NCI-H69 (cell line): ENCODE measurements around the gene MLX.
A peak's percentile ranks its signal among the peaks of the same experiment; 100 is the strongest.
"Not testable (repeated sequence)": the region's sequence is repeated elsewhere in the genome, so short reads cannot be mapped to it uniquely, and the experiment has no call there.

ENCODE experiments used
- DNase-seq: peaks from one replicate; lab custom pipeline; 2025; lab: John Stamatoyannopoulos, UW

MLX gene

GRCh38 chr17:42579794-42580551 lies 13.1 kb downstream of the MLX start:
- no peak for DNase-seq

GRCh38 chr17:42581744-42582270 lies 14.9 kb downstream of the MLX start:
- DNase-seq, result no peak

- no peak for DNase-seq
These were observed 18.0 kb downstream of the MLX start for GRCh38 chr17:42584880-42585279.

GRCh38 chr17:42585353-42585752 lies 18.5 kb downstream of the MLX start:
- DNase-seq, result no peak

- no peak for DNase-seq
These were observed 19.8 kb downstream of the MLX start for GRCh38 chr17:42586514-42587230.

- DNase-seq, result no peak
These were observed 24.0 kb downstream of the MLX start for GRCh38 chr17:42590886-42591285.

- no peak for DNase-seq
These were observed 24.5 kb downstream of the MLX start for GRCh38 chr17:42591411-42591810.

GRCh38 chr17:42596386-42596785 lies 29.5 kb downstream of the MLX start:
- no peak for DNase-seq

- DNase-seq, result peak; percentile 36
These were observed 32.0 kb downstream of the MLX start for GRCh38 chr17:42598905-42599304.

- DNase-seq, result no peak
These were observed 36.4 kb downstream of the MLX start for GRCh38 chr17:42603318-42603717.

GRCh38 chr17:42607769-42608168 lies 40.9 kb downstream of the MLX start:
- no peak for DNase-seq

GRCh38 chr17:42608305-42609181 lies 41.6 kb downstream of the MLX start:
- peak; percentile 65 for DNase-seq

- peak; percentile 100 for DNase-seq
These were observed 42.4 kb downstream of the MLX start, which contains the start of the genes RETREG3 and TUBG1 for GRCh38 chr17:42609182-42609813. Gene RETREG3, minus strand, starts transcription at chr17:42609374. Its CDS starts 50 bp downstream, at chr17:42609324. Gene TUBG1, plus strand, starts transcription at chr17:42609683. Its CDS starts 55 bp downstream, at chr17:42609738.

- peak; percentile 63 for DNase-seq
These were observed 43.2 kb downstream of the MLX start for GRCh38 chr17:42609814-42610801.

- DNase-seq, result no peak
These were observed 45.1 kb downstream of the MLX start for GRCh38 chr17:42612013-42612412.

- no peak for DNase-seq
These were observed 46.9 kb downstream of the MLX start for GRCh38 chr17:42613699-42614295.

GRCh38 chr17:42617956-42618431 lies 51.1 kb downstream of the MLX start:
- peak; percentile 48 for DNase-seq

GRCh38 chr17:42618442-42619150 lies 51.7 kb downstream of the MLX start:
- DNase-seq, result peak; percentile 67

- not testable (repeated sequence) for DNase-seq
These were observed 55.1 kb downstream of the MLX start for GRCh38 chr17:42621987-42622386.
